IPS-20b (cell line): ENCODE results near the gene LAD1.

ENCODE experiments used
- H3K27ac ChIP-seq: one replicate; pipeline ENCODE4 v1.5.1; 2013; ENCODE audit warnings: low read length
- H3K27me3 ChIP-seq: 2 replicates; pipeline ENCODE4 v1.6.1; 2013; ENCODE audit warnings: mild to moderate bottlenecking, low read length, inconsistent platforms; ENCODE audit not compliant: insufficient read depth
- H3K36me3 ChIP-seq: 2 replicates; pipeline ENCODE4 v1.6.1; 2013; ENCODE audit warnings: low read depth, mild to moderate bottlenecking, inconsistent platforms, low read length, moderate library complexity; ENCODE audit not compliant: insufficient read depth
- H3K4me1 ChIP-seq: 2 replicates; pipeline ENCODE4 v1.6.1; 2013; ENCODE audit warnings: mild to moderate bottlenecking, control low read depth, inconsistent platforms, low read length, moderate library complexity; ENCODE audit not compliant: insufficient read depth
- H3K4me3 ChIP-seq: 2 replicates; pipeline ENCODE4 v1.5.1; 2013; ENCODE audit warnings: mild to moderate bottlenecking, low read length, inconsistent platforms
- H3K9ac ChIP-seq: 2 replicates; pipeline ENCODE4 v1.6.1; 2013; ENCODE audit warnings: low read depth, mild to moderate bottlenecking, inconsistent platforms, low read length, moderate library complexity
- H3K9me3 ChIP-seq: 2 replicates; pipeline ENCODE4 v1.6.1; 2013; ENCODE audit warnings: mild to moderate bottlenecking, low read depth, low read length, inconsistent platforms; ENCODE audit not compliant: insufficient read depth

Gene LAD1

DNA sequence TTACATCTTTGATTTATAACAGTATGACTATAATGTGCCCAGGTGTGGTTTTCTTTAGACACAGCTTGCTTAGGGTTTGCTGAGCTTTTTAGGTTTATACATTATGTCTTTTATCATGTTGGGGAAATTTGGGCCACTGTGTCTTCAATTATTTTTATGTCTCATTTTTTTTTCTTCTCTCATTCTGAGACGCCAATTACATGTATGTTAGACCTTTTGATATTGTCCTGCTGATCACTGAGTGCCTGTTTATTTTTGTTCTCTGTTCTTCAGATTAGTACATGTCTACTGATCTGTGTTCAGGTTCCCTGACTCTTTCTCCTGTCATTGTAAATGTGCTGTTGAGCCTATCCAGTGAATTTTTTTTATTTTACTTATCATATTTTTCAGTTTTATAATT lies 57.7 kb downstream of the LAD1 start:
- Histone ChIP-seq H3K27ac (no peak overlapping the region), H3K4me1 (no peaks in the 10 kb centered on the region), H3K27me3 (no peaks in the 10 kb centered on the region), H3K36me3 (no peaks in the 10 kb centered on the region), H3K4me3 (no peak overlapping the region), H3K9ac (no peak overlapping the region), H3K9me3 (no peaks in the 10 kb centered on the region)

DNA sequence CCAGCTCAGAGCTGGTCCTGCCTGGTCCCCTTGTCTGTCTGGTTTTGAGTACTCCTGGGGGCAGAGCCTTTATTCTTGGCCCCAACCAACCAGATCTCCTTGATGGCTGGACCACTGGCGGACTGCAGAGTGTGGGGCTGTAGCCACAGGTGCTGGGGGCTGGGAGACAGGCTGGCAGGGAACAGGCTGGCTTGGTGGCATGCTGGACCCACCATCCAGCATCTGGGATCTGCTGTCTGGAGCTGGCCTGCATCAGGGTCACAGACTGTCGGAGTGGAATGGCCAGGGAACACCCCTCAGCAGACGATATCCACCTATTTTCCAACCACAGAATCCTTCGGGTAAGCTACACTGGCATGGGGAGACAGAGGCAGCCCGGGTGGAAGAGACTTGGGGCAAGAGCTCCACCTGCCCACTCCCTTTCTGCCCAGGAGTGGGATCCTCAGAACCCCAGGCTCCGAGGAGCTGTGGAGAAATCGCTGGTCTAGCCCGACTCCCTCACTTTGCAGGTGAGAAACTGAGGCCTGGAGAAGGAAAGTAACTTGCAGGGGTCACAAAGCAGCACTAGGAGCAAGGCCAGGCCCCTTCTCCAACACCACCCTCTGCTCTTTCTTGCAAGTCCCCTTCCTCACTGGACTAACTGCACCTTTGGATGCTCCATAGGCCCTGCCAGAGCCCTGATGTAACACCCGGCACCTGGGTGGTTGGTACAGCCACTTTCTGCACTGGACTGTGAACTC lies 62.2 kb downstream of the LAD1 start:
- no peaks in the 10 kb centered on the region for H3K4me1 ChIP-seq
- no peak overlapping the region for H3K9ac ChIP-seq

DNA sequence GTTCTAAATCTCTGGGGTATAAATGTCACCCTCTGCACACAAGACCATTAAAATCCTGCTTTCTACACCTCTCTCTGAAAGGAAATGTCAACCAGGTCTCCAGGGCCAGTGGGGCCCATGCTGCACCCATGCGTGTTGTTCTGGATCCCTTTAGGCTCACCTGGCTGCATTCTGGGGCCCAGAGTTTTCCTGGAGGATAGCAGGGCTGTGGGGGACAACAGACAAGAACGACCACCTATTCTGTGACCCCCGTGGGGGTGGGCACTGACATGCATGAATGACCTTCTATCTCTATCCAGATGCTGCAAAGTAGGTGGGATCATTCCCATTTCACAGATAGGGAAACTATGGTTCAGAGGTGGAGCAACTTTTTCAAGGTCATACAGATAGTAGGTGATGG lies 63.2 kb downstream of the LAD1 start:
- Histone ChIP-seq H3K36me3 (no peaks in the 10 kb centered on the region), H3K9me3 (no peaks in the 10 kb centered on the region), H3K27ac (no peak overlapping the region), H3K4me1 (no peaks in the 10 kb centered on the region), H3K27me3 (no peaks in the 10 kb centered on the region), H3K4me3 (no peak overlapping the region), H3K9ac (no peak overlapping the region)

More for the DNA sequence above, 62.2 kb downstream of the LAD1 start:
- Histone ChIP-seq H3K27ac (no peak overlapping the region), H3K27me3 (no peaks in the 10 kb centered on the region), H3K9me3 (no peaks in the 10 kb centered on the region), H3K4me3 (no peak overlapping the region), H3K36me3 (no peaks in the 10 kb centered on the region)

DNA sequence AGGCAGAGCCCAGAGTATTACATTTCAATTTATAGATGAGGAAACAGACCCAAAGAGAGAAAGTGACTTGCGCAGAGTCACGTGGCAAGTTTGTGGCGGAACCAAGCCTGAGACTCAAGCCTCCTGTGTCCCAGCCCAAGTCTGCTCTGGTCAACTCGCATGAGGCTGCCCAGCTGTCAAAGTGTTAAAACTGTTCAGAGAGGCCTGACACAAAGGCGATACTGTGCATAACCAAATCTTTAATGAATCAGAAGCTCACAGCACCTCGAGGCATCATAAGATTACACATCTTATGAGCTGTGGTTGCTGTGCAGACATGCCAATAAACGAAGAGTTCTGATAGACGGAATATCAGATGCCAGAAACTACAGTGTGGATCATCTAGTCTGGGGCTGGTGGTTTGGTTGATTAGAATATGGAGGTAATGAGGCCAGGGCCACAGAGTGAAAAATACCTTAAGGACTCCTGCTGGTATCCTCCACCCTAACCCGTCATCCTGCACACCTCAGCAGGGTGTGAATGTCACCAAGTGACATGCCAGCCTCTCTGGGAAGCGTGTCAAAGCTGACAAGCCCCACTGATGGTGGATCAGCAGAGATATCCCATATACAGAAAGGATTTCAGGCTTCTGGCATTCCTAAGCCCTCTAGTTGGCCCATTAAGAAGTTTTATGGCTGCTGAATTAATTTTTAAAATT lies 63.8 kb downstream of the LAD1 start:
- no peaks in the 10 kb centered on the region for H3K36me3 ChIP-seq
- no peak overlapping the region for H3K4me3 ChIP-seq
- H3K9me3 ChIP-seq = no peaks in the 10 kb centered on the region
- H3K4me1 ChIP-seq = no peaks in the 10 kb centered on the region
- H3K27me3 ChIP-seq = no peaks in the 10 kb centered on the region
- no peak overlapping the region for H3K9ac ChIP-seq
- no peak overlapping the region for H3K27ac ChIP-seq

DNA sequence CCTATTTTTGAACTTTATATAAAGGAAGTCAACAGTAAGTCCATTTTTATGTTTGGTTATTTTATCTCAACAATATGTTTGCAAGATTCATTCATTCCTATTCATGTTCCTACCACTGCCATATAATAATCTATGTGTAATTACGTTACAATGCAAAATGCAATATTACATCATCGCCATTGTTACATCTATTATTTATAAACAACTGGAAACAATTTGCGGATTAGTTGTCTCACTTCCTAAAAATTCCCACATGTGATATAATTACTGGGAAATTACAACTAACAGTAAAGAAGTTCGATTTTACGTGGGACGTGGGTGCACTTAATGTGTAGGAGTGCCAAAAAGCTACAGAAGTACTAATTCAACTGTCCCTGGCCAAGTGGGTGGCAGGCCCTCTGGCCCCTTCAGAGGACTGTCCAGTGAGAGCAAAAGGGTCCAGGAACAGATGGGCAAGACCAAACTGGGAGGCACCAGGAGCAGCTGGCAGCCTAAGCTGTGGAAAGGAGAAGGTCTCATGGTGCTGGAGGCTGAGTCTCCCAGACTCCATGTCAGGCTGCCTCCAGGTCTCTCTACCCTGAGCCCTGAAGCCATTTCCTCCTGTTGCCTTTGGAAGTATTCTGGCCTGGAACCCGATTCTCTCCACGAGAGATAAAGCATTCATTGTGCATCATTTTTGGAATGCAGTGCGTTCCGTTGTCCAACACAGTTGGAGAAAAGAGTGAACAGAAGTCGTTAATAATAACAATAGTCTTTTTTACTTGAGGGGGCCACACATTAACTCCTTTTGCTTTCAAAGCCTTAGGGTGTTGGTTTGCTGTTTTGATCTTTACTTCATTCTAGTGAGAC lies 64.6 kb downstream of the LAD1 start:
- Histone ChIP-seq H3K4me3 (no peak overlapping the region), H3K9ac (no peak overlapping the region), H3K4me1 (no peaks in the 10 kb centered on the region), H3K27me3 (no peaks in the 10 kb centered on the region), H3K27ac (no peak overlapping the region), H3K9me3 (no peaks in the 10 kb centered on the region), H3K36me3 (no peaks in the 10 kb centered on the region)

DNA sequence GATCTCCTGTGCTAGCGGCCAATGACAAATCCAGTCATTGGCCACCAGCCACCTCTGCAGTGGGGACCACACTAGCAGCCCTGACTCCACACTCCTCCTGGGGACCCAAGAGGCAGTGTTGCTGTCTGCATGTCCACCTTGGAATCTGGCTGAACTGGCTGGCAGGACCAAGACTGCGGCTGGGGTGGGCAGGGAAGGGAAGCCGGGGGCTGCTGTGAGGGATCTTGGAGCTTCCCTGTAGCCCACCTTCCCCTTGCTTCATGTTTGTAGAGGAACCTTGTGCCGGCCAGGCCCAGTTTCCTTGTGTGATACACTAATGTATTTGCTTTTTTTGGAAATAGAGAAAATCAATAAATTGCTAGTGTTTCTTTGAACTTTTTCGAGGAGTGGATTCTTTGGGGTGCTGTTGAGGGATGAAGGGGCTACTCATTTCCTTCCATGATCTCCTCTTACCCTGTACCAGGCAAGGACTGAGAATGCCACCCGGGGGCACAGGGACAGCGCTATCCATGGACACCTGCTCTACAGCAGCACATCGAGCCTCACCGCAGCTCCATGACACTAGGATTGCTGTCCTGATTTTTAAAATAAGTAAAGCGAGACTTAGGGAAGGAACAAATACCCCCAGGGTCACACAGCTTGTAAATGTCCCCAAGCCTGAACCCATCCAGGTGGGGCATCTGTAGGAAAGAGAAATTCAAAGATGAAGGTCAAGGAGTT lies 66.3 kb downstream of the LAD1 start:
- H3K27me3 ChIP-seq = no peaks in the 10 kb centered on the region
- no peak overlapping the region for H3K27ac ChIP-seq
- H3K4me3 ChIP-seq = no peak overlapping the region
- no peaks in the 10 kb centered on the region for H3K36me3 ChIP-seq
- no peaks in the 10 kb centered on the region for H3K4me1 ChIP-seq
- no peaks in the 10 kb centered on the region for H3K9me3 ChIP-seq
- H3K9ac ChIP-seq = no peak overlapping the region

DNA sequence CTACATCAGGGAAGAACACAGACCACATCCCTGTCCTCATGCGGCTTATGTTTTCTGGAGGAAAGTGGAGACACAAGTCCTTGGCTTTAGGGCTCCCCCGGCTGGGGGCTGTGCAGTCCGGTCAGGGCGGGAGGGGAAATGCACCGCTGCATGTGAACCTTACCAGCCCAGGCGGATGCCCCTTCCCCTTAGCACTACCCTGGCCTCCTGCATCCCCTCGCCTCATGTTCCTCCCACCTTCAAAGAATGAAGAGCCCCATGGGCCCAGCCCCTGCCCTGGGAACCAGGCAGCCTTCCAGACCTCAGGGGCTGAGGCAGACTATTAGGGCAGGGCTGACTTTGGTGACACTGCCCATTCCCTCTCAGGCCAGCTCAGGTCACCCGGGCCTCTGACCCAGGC lies 67.1 kb downstream of the LAD1 start:
- Histone ChIP-seq H3K4me3 (no peak overlapping the region), H3K36me3 (no peaks in the 10 kb centered on the region), H3K9ac (no peak overlapping the region), H3K9me3 (no peaks in the 10 kb centered on the region), H3K27ac (no peak overlapping the region), H3K27me3 (no peaks in the 10 kb centered on the region), H3K4me1 (no peaks in the 10 kb centered on the region)

DNA sequence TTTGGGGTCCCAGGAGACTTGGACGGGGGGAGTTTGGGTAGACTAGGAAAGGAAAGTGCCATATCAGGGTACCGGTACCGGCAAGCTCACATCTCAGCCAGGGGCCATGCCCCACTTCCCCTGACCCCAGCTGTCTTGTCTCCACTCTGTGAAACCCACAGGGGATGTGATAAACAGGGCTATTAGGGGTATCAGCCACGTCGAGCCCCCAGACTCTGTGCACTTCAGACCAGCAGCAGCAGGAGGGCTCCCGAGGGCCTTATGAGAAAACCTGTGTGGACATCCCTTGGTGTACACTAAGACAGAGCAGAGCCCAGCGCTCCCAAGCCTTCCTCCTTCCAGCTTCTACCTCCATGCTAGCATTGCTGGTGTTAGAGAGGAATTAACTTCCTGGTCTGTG lies 68.0 kb downstream of the LAD1 start:
- Histone ChIP-seq H3K9ac (no peak overlapping the region), H3K36me3 (no peaks in the 10 kb centered on the region), H3K27ac (no peak overlapping the region), H3K4me3 (no peak overlapping the region), H3K4me1 (no peaks in the 10 kb centered on the region), H3K9me3 (no peaks in the 10 kb centered on the region), H3K27me3 (no peaks in the 10 kb centered on the region)
